HUDEP-2 (cell line): ENCODE data around the gene GET4.
"Not testable (repeated sequence)": the region's sequence is repeated elsewhere in the genome, so short reads cannot be mapped to it uniquely, and the experiment has no call there.

Source experiments
- DNase-seq, 76 experiments: peaks; one replicate each; lab custom pipeline; 2025; ENCODE audit not compliant: unreplicated experiment in 76 of 76; lab: John Stamatoyannopoulos, UW

The GET4 gene

DNA sequence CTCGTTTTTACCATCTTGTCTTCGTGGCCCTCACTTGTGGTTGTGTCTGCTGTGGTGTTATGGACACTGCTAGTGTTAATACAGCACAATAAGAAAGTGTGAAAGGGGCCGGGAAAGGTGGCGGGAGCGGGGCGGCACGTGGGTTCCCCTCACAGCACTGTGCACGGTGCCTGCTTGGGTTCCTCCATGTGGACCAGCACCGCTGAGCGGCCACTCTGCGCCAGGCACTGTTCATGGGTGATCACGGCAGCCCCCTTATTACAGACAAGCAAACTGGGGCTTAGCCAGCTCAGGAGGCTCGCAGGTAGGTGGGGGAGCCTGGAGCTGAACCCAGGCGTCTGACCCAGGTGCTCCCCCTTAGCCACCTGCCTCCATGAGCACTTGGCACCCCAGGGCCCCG lies 31.8 kb upstream of the GET4 start:
- DNase-seq: no peak

DNA sequence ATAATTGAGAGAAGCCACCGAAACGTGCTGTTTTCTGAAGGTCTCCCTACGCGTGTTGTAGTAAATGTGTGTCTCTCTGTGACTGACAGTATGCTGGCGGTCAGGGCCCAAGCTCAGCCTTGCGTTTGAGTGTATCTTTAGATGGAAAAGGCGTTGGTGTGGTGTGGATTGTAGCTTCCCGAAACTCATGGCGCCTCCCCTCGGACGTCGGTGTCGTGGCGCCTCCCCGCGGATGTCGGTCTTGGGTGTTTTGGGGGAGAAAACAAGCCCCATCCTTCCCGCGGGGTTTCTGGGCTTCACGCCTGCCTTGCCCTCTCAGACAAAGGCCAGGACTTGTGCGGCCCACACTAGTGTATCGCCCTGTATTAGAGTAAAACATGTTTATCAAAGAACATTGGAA lies 31.3 kb upstream of the GET4 start:
- DNase-seq: no peak

DNA sequence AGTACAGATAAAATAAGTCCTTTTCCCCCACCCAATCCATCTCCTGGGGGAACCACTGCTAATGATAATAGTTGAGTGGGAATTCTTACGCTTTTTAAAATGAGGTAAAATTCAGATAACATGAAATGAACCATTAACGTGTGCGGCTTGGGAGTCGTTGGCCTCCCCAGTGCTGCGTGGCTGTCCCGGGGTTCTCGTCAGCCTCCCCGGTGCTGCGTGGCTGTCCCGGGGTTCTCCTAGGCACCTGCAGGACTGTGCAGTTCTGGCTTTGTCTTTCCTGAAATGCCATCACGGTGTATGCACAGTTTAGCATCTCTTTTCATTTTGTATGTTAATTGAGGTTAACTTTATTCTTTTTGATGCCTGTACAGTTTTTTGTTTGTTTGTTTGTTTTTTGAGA lies 30.6 kb upstream of the GET4 start:
- no peak for DNase-seq

DNA sequence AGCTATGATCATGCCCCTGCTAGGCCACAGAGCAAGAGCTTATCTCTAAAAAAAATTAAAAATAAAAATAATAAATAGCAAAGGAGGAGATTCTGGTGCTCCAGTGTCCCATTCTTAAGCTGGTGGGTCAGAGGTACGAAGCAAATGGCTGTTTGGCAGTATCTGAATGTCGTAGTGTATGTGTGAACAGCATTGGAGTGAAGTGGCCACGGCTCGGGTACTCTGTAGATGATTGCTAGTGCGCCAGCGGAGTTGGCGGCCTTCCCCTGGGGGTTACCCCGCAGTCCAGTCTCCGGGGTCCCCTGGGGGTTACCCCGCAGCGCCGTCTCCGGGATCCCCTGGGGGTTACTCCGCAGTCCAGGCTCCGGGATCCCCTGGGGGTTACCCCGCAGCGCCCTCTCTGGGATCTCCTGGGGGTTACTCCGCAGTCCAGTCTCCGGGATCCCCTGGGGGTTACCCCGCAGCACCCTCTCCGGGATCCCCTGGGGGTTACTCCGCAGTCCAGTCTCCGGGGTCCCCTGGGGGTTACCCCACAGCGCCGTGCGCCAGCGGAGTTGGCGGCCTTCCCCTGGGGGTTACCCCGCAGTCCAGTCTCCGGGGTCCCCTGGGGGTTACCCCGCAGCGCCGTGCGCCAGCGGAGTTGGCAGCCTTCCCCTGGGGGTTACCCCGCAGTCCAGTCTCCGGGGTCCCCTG lies 29.2 kb upstream of the GET4 start:
- not testable (repeated sequence) for DNase-seq

DNA sequence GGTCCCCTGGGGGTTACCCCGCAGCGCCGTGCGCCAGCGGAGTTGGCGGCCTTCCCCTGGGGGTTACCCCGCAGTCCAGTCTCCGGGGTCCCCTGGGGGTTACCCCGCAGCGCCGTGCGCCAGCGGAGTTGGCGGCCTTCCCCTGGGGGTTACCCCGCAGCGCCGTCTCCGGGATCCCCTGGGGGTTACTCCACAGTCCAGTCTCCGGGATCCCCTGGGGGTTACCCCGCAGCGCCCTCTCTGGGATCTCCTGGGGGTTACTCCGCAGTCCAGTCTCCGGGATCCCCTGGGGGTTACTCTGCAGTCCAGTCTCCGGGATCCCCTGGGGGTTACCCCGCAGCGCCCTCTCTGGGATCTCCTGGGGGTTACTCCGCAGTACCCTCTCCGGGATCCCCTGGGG lies 28.6 kb upstream of the GET4 start:
- DNase-seq: not testable (repeated sequence)

DNA sequence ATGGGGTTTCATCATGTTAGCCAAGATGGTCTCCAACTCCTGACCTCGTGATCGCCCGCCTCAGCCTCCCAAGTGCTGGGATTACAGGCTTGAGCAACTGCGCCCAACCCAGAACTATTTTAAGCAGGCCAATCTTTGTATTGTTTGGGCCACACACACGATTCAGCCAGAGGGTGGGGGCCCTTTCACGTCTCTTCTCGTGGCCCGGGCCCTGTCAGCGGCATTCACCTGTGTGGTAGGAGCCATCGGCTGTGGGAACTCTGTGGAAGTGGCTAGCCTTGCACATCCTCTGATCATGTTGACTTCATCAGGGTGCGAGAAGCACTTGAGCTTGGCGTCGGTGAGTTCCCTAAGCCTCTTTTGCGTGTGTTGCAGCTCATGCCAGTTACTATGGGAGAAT lies 27.2 kb upstream of the GET4 start:
- no peak for DNase-seq

DNA sequence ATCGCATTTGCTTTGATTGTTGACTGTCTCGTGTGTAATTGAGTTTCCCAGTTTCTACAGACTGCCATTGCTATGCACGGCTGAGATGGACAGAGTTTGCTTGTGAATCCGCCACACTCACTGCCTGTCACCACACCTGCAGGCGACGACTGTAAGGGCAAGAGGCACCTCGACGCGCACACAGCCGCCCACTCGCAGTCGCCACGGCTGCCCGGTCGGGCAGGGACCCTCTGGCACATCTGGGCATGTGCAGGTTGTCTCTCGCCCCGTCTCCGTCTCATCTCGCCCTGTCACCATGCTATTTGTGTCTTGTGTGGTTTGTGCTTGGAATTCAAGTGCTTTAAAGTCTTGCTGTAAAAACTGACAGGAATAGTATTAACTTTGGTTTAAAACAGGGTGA lies 26.6 kb upstream of the GET4 start:
- no peak for DNase-seq

DNA sequence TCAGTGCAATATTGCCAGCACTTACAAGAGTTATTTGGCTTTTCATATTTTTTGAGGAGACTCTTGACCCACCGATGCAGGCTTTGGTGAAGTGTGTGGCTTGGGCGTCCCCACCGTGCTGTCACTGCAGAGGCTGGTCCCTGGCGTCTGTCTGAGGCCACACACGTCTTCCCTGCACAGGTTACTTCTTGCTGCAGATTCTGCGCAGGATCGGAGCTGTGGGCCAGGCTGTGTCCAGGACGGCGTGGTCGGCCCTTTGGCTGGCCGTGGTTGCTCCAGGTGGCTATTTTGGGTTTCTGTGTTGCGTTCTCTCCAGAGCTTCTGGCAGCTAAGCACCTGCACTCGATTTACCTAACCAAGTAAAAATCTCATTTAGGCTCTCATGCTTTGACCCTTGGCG lies 25.1 kb upstream of the GET4 start:
- DNase-seq: no peak

DNA sequence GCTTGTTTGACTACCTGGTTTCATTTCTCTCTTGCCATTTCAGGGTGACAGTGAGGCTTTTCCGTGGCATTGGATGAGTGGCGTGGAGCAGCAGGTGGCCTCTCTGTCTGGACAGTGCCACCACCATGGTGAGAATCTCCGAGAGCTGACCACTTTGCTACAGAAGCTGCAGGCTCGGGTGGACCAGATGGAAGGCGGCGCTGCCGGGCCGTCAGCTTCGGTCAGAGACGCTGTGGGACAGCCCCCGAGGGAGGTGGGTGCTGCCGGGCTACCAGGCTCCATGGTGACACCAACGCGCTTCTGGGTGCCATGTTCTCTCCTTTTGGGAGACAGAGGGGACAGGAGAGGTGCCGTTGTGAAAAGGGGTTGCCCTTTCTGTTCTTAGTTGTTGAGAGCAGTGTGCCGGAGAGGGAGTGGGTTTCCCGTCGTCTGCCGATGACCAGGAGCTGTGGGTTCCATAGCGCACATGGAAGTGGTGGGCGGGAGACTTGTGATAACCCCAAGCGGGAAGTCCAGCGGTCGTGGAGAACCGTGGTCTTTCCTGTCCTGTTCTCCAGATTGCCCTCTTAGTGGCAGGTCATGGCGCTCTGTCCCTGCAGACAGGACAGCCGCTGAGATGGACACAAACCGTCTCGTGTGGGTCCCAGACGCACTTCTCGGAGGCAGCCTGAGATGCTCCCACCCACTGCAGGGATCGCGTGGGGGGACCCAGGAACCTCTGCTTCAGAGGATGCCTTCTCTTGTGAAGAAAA lies 22.8 kb upstream of the GET4 start:
- no peak for DNase-seq

DNA sequence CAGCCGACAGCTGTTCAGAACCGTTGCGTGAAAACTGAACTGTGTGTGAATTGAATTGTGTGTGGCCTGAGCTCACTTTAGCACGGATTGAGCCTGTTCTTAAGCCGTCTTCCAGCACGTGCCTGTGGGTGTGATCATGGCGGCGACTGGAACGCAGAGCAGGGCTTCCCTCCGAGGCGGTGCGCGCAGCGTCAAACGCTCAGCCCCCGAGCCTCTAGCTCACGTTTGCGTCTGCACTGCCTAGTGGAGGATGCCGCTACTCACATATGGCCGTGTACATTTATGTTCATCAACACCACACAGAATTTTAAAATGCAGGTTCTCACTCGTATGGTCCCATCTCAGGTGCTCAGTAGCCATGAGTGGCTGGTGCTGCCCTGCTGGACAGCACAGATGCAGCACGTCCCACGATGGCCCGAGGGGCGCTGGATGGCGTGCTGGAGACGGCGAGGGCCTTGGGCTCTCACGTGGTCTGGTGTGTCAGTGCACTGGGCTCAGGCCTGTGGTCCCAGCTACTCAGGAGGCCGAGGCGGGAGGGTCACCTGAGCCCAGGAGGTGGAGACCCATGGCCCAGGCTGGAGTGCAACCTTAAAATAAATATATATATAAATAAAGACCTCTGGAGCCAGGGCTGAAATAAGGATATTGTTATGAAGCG lies 22.1 kb upstream of the GET4 start:
- no peak for DNase-seq

DNA sequence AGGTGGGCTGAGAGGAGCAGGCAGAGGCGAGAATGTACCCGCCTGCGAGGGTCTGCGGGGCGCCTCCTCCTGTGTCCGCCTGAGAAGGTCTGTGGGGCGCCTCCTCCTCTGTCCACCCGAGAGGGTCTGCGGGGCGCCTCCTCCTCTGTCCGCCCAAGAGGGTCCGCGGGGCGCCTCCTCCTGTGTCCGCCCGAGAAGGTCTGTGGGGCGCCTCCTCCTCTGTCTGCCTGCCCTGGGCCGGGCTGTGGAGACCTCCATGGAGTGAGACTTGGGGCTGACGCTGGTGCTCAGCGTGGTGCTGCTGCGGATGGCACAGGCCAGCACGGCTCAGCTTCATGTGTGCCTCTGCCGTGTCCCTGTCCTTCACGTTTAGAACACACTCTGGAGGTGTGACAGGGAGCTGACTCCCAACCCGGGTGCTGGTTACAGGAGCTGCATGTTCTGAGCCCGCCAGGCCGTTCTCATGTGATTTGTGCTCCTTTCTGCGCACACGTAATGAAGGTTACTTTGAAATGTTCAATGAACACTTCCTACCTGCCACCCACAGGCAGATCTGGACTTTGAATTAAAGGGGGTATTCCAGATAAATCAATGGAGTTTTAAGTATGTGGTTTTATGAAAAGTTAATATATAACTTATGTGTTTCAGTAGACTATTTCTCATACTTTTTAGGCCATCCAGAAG lies 20.5 kb upstream of the GET4 start:
- DNase-seq: no peak

DNA sequence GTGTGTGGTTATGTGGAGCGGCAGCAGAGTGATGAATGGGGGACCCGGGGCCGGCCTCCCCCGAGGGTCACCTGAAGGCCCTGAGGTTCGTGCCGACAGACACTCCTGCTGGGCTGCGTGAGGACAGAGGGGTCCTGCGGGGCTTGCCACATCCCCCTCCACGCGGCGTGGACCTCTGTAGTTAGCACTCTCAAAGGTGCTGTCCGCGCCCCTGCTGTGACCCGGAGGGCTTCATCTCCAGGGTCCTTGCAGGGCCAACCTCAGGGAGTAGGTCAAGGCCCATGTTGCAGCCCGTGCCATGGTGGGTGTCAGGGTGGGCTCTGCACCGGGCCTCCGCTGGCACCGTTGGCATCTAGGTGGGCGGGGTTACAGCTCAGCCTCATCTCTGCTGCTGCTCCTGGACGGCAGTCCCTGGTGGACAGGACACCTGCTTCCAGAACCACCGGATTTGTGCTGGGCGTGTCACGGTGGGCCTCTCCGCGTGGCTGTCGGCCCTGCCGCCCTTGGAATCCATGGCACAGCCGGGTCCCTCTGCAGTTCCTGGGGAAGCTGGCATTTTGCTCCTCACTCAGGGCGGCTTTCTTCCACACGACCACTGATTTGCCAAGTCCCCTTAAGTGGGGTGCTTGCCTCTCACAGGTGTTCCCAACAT lies 19.8 kb upstream of the GET4 start:
- no peak for DNase-seq

DNA sequence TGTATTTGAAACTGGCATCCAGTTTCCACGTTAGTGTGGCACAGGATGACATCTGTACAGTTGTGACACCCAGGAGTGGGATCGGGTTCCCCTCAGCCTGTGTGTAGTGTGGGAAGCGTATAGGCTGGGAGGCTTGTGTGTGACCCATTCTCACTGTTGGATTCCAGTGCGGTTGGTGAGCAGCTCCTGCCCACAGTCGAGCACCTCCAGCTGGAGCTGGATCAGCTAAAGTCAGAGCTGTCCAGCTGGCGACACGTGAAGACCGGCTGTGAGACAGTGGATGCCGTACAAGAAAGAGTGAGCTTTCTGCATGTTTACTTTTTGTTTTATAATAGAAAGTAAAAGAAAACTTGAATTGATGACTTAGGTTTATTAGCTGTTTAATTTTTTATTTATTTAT lies 18.7 kb upstream of the GET4 start:
- no peak for DNase-seq

DNA sequence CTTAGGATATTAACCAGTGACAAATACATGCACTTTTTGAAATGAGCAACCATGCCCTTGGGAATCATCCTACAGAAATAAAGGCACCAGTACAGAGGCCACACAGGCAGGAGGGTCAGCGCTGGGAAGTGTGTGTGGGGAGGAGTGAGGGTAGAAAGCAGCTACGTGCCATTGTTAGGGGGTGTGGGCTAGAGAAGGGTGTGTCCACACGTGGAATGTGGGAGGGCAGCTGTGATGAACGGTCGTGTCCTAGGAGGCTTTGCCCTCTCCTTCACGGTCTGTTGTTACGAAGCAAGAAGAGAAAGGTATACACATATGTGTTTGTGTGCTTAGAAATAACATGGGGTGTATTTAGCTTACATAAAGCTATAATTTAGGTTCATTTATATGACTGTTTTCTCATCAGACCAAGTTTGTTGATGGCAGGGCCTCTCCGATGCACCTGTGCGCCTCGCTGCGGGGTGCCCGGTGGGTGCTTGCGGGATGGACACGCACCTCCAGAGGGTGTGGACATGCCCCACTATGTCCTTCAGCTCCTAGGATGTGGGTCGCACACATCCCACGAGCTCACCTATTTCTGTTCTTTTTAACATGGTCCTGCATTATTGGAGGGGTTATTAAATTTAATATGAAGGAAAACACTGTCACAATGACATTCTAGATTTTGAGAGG lies 16.9 kb upstream of the GET4 start:
- DNase-seq: peak in 20 of 76 experiments; percentile 4 to 59 (median 34)

DNA sequence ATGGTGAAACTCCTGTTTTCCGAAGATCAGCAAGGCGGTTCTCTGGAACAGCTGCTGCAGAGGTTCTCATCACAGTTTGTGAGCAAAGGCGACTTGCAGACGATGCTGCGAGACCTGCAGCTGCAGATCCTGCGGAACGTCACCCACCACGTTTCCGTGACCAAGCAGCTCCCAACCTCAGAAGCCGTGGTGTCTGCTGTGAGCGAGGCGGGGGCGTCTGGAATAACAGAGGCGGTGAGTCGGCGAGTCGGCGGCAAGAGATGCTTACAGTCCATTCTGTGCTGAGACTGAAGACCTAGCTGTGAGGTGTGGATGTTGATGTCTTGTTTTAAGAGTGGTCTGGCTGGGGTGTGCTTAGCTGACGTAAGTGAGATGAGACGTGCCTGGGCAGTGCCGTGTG lies 16.2 kb upstream of the GET4 start:
- no peak for DNase-seq

DNA sequence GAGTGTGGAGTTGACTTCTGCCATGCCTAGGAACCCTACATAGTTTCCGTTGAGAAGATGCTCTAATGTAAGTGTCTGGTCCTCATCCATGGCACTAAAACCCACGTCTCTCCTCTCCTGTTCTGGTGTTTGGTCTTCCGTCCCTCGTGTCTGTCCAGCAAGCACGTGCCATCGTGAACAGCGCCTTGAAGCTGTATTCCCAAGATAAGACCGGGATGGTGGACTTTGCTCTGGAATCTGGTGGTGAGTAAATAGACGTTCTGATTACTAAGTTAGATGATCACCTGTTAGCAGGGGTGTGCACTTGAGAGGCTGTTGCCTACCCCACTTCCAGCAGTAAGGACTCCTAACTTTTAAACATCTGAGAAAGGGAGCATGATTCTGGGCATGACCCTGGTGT lies 15.1 kb upstream of the GET4 start:
- no peak for DNase-seq

DNA sequence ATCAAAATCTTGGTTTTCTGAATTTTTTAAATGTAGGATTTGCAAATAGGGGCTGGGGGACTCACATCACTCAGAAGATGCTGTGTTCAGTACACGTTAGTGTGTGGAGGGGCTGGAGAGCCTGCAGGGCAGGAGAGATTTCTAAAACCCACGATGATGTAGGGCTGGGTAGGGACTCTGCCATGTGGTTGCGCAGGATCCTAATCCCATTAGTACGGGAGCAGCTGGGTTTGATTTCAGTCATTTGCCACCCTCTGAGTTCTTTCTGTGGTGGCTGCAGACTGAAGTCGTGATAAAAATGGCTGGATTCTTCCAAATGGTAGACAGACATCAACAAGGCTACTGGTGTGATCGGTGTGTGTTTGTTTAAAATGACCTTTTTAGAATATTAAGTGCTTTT lies 14.2 kb upstream of the GET4 start:
- no peak for DNase-seq

DNA sequence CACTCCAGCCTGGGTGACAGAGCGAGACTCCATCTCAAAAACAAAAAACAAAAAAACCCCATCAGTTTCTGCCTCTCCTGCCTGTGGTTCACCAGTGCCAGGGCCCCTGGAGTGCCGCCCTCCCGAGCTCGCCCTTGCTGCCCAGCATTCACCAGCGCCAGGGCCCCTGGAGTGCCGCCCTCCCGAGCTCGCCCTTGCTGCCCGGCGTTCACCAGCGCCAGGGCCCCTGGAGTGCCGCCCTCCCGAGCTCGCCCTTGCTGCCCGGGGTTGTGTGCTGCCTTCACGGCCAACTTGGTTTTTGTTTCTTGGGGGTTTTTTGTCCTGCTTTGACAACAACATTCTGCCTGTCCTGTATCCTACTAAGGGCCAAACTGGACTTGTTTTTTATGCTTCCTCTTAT lies 13.2 kb upstream of the GET4 start:
- DNase-seq: no peak

DNA sequence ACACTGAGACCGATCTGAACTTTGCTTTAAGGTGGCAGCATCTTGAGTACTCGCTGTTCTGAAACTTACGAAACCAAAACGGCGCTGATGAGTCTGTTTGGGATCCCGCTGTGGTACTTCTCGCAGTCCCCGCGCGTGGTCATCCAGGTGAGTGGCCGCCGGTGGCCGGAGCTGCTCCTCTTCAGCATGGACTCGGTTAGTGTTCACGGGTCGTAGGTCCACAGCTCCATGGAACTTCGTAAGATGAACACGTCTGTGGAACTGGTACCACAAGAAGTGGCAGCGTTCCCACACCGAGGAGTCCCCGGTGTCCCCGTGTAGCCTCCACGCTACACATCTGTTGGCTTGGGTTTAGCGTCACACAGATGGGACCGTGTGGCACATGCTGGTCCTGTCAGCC lies 10.4 kb upstream of the GET4 start:
- DNase-seq: no peak

DNA sequence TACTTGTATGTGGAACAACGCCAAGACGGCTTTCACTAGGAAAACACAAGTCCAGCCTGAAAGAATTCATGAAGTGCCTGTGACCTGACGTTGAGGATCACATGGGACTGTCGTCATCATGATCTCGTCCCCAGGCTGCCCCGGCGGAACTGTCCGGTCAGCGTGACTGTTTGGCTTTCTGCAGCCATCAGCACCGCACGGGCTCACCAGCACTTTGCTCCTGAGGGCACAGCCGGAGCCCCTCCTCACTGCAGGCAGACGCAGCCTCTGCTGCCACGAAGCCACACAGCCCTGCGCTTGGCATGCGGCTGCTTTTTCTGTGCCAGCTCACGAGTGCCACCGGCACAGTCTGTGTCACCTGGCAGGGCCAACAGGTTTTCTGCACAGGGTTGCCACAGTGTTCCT lies 9.4 kb upstream of the GET4 start:
- no peak for DNase-seq
